ENCODE data around the gene NEK11. TPM values are rescaled to one million over a fixed set of nuclear protein-coding genes. Genes with fewer than 3 reads are reported as not detected.
A peak's percentile ranks its signal among the peaks of the same experiment; 100 is the strongest.

NEK11 gene
- total RNA-seq, 2 experiments from 2014 or later: 1.2 to 1.6 TPM

DNA sequence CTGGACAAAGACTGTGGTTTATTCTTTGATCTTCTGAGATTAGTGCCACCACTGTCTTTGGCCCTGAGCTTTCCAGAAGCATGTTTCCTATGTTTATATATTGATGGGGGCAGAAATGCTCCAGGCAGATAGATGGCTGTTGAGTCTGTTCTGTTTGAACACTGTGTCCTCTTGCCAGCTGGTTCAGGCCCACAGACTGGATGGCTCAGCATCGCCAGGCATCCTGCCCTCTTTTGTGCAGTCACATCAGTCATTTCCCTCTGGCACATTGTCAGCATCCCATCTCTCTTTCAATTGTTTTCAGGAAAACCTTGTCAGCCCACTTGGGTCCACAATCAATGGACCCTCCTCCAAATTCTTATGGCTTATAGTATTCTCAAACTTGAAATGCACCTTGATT, 141.2 kb downstream of the NEK11 start:
- intact Hi-C loops (cut with micrococcal nuclease): no loop called here
- H3K27me3 Mint-ChIP-seq: no peaks in the 10 kb centered on the region
- CTCF ChIA-PET: no interaction called here
- H3K4me3 Mint-ChIP-seq: no peak overlapping the region
- DNase-seq: no peak
- no peaks in the 10 kb centered on the region for H3K4me1 Mint-ChIP-seq (ENCODE audit: low read depth)
- TF ChIP-seq, protein P1, sequence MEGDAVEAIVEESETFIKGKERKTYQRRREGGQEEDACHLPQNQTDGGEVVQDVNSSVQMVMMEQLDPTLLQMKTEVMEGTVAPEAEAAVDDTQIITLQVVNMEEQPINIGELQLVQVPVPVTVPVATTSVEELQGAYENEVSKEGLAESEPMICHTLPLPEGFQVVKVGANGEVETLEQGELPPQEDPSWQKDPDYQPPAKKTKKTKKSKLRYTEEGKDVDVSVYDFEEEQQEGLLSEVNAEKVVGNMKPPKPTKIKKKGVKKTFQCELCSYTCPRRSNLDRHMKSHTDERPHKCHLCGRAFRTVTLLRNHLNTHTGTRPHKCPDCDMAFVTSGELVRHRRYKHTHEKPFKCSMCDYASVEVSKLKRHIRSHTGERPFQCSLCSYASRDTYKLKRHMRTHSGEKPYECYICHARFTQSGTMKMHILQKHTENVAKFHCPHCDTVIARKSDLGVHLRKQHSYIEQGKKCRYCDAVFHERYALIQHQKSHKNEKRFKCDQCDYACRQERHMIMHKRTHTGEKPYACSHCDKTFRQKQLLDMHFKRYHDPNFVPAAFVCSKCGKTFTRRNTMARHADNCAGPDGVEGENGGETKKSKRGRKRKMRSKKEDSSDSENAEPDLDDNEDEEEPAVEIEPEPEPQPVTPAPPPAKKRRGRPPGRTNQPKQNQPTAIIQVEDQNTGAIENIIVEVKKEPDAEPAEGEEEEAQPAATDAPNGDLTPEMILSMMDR (IDR thresholded peaks at IDR 0.05): no peak
- no peak for ATAC-seq
- H3K27ac Mint-ChIP-seq: no peak overlapping the region
- no peaks in the 10 kb centered on the region for H3K9me3 Mint-ChIP-seq
- no peaks in the 10 kb centered on the region for H3K36me3 Mint-ChIP-seq (ENCODE audit: low read depth)
- POLR2A ChIA-PET: no interaction called here

DNA sequence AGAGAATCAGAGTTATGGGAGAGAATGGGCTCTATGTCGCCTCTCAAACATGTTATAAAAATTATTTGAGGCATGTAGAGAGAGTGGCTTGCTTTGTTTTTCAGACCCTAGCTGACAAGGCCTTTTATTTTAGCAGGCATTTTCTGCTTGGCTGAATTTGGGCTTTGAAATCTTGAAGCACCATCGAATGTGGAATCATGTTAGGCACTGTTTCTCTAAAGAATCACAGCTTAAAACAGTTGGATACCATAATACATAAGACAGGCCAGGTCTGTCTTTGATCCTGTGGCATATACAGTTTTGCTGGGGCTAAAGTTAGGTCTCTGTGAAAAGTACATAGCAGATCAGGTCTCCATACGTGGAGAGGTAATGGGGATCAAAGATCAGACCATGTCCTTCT, 142.7 kb downstream of the NEK11 start:
- Mint-ChIP-seq H3K4me1 (ENCODE audit: low read depth) (peaks cover 10% of the 10 kb centered on the region), H3K9me3 (no peaks in the 10 kb centered on the region), H3K27ac (no peak overlapping the region), H3K27me3 (no peaks in the 10 kb centered on the region), H3K36me3 (ENCODE audit: low read depth) (no peaks in the 10 kb centered on the region), H3K4me3 (no peak overlapping the region)
- ChIA-PET POLR2A (no interaction called here), CTCF (no interaction called here)
- TF ChIP-seq, protein P1 (IDR thresholded peaks at IDR 0.05): no peak
- ATAC-seq (no peak), DNase-seq (no peak)
- intact Hi-C loops (cut with micrococcal nuclease): no loop called here

GRCh38 chr3:131172502-131173200, 146.0 kb downstream of the NEK11 start:
- Mint-ChIP-seq H3K4me3 (no peak overlapping the region), H3K27ac (no peak overlapping the region), H3K36me3 (ENCODE audit: low read depth) (no peaks in the 10 kb centered on the region), H3K9me3 (no peaks in the 10 kb centered on the region), H3K4me1 (ENCODE audit: low read depth) (peaks cover 24% of the 10 kb centered on the region), H3K27me3 (no peaks in the 10 kb centered on the region)
- ChIA-PET POLR2A (no interaction called here), CTCF (no interaction called here)
- DNase-seq (no peak), ATAC-seq (no peak)
- intact Hi-C loops (cut with micrococcal nuclease): no loop called here
- TF ChIP-seq, protein P1 (IDR thresholded peaks at IDR 0.05): no peak

- H3K27me3 Mint-ChIP-seq: no peaks in the 10 kb centered on the region
Observed at GRCh38 chr3:131174752-131175151, 148.1 kb downstream of the NEK11 start.

GRCh38 chr3:131178710-131179375, 152.2 kb downstream of the NEK11 start:
- H3K27ac Mint-ChIP-seq: no peak overlapping the region
- no peak overlapping the region for H3K4me3 Mint-ChIP-seq
- no peaks in the 10 kb centered on the region for H3K36me3 Mint-ChIP-seq (ENCODE audit: low read depth)
- POLR2A ChIA-PET: no interaction called here
- no peaks in the 10 kb centered on the region for H3K27me3 Mint-ChIP-seq
- intact Hi-C loops (cut with micrococcal nuclease): no loop called here
- ATAC-seq (no peak), DNase-seq (no peak)
- CTCF ChIA-PET: no interaction called here
- H3K4me1 Mint-ChIP-seq (ENCODE audit: low read depth): peaks cover 17% of the 10 kb centered on the region
- TF ChIP-seq, protein P1 (IDR thresholded peaks at IDR 0.05): no peak
- H3K9me3 Mint-ChIP-seq: peaks cover under 1% of the 10 kb centered on the region

More at GRCh38 chr3:131174752-131175151, 148.1 kb downstream of the NEK11 start:
- TF ChIP-seq, protein P1 (IDR thresholded peaks at IDR 0.05): no peak
- ChIA-PET POLR2A (no interaction called here), CTCF (no interaction called here)
- Mint-ChIP-seq H3K4me1 (ENCODE audit: low read depth) (peaks cover 24% of the 10 kb centered on the region), H3K36me3 (ENCODE audit: low read depth) (no peaks in the 10 kb centered on the region), H3K27ac (peak overlapping the region; percentile 30), H3K9me3 (no peaks in the 10 kb centered on the region), H3K4me3 (no peak overlapping the region)
- ATAC-seq (peak; percentile 99), DNase-seq (peak; percentile 59)
- intact Hi-C loops (cut with micrococcal nuclease): no loop called here

Data from activated CD8-positive, alpha-beta T cell treated with anti-CD3 and anti-CD28 coated beads for 36 hours (primary cell).